IPS-NIHi11 (cell line): ENCODE results near the gene RAB44.
"Not testable (repeated sequence)": the region's sequence is repeated elsewhere in the genome, so short reads cannot be mapped to it uniquely, and the experiment has no call there.

Experiments
- DNase-seq: peaks from one replicate; pipeline ENCODE4 v3.0.0; 2012; ENCODE audit warnings: mixed read lengths, low spot score

RAB44 gene

GRCh38 chr6:36706339-36706738 is 8.7 kb downstream of the RAB44 start:
- DNase-seq = no peak

- DNase-seq = no peak
Measured at GRCh38 chr6:36712816-36713215, 15.2 kb downstream of the RAB44 start.

- no peak for DNase-seq
Measured at GRCh38 chr6:36713846-36714245, 16.2 kb downstream of the RAB44 start.

GRCh38 chr6:36714511-36714910 is 16.9 kb downstream of the RAB44 start:
- no peak for DNase-seq

GRCh38 chr6:36715469-36715868 is 17.8 kb downstream of the RAB44 start:
- no peak for DNase-seq

- no peak for DNase-seq
Measured at GRCh38 chr6:36716476-36717093, 19.0 kb downstream of the RAB44 start.

- no peak for DNase-seq
Measured at GRCh38 chr6:36717231-36717825, 19.7 kb downstream of the RAB44 start.

- DNase-seq = no peak
Measured at GRCh38 chr6:36717871-36718540, 20.4 kb downstream of the RAB44 start.

- no peak for DNase-seq
Measured at GRCh38 chr6:36718560-36718959, 20.9 kb downstream of the RAB44 start.

GRCh38 chr6:36719126-36719525 is 21.5 kb downstream of the RAB44 start:
- DNase-seq = no peak

- no peak for DNase-seq
Measured at GRCh38 chr6:36720251-36721141, 22.9 kb downstream of the RAB44 start.

- no peak for DNase-seq
Measured at GRCh38 chr6:36721369-36722140, 23.9 kb downstream of the RAB44 start.

- DNase-seq = no peak
Measured at GRCh38 chr6:36722365-36722764, 24.7 kb downstream of the RAB44 start.

GRCh38 chr6:36722879-36723278 is 25.3 kb downstream of the RAB44 start:
- no peak for DNase-seq

GRCh38 chr6:36723992-36724391 is 26.4 kb downstream of the RAB44 start:
- DNase-seq = not testable (repeated sequence)

- DNase-seq = peak; percentile 87
Measured at GRCh38 chr6:36724514-36725390, 27.1 kb downstream of the RAB44 start.

- no peak for DNase-seq
Measured at GRCh38 chr6:36725581-36725980, 28.0 kb downstream of the RAB44 start.

- DNase-seq = no peak
Measured at GRCh38 chr6:36727505-36728021, 29.9 kb downstream of the RAB44 start.

- no peak for DNase-seq
Measured at GRCh38 chr6:36728289-36729160, 30.9 kb downstream of the RAB44 start.

- DNase-seq = no peak
Measured at GRCh38 chr6:36729161-36729524, 31.5 kb downstream of the RAB44 start.
